HFFc6 (cell line): Measurements from ENCODE around the gene ANKRD16. TPM values are rescaled to one million over a fixed set of nuclear protein-coding genes. Genes with fewer than 3 reads are reported as not detected.
"Not testable (repeated sequence)": the region's sequence is repeated elsewhere in the genome, so short reads cannot be mapped to it uniquely, and the experiment has no call there.

ENCODE experiments used
- DNase-seq: peaks from one replicate; pipeline ENCODE4 v3.0.0-alpha.2; 2018
- H3K27ac Mint-ChIP-seq: 2 replicates; pipeline ENCODE4 v1.8.0; 2020; ENCODE audit warnings: mild to moderate bottlenecking, mixed read lengths
- H3K27me3 Mint-ChIP-seq: 2 replicates; pipeline ENCODE4 v1.8.0; 2021; ENCODE audit warnings: mild to moderate bottlenecking, moderate library complexity, mixed read lengths; ENCODE audit not compliant: insufficient read depth
- H3K36me3 Mint-ChIP-seq: 2 replicates; pipeline ENCODE4 v1.8.0; 2021; ENCODE audit warnings: low read depth, mixed read lengths
- H3K4me1 Mint-ChIP-seq: 2 replicates; pipeline ENCODE4 v1.8.0; 2020; ENCODE audit warnings: low read depth, mixed read lengths
- H3K4me3 Mint-ChIP-seq: 2 replicates; pipeline ENCODE4 v1.8.0; 2020; ENCODE audit warnings: mild to moderate bottlenecking, moderate library complexity, mixed read lengths
- H3K9me3 Mint-ChIP-seq: 2 replicates; pipeline ENCODE4 v1.8.0; 2020; ENCODE audit warnings: mild to moderate bottlenecking, mixed read lengths
- CTCF ChIP-seq: fragments of 200-600 bp; sonication (generic); IDR thresholded peaks from 2 replicates; pipeline ENCODE4 v1.5.0; 2021; ENCODE audit warnings: antibody characterized with exemption, mild to moderate bottlenecking
- total RNA-seq, 6 experiments: library from RNA; stranded (reverse); fragmentation: NEBNext Ultra II Directional; extraction: Animal tissue kit (Norgen Biotek cat#: 25700); gene quantifications; 2 replicates in 1 of 6; 3 replicates in 5 of 6; pipeline ENCODE4 v1.2.3, GENCODE V29; 2021

The ANKRD16 gene
- total RNA-seq, 6 experiments from 2014 or later: 4.7 to 6.7 (median 5.5) TPM

GRCh38 chr10:5830629-5831445 lies 58.9 kb downstream of the ANKRD16 start:
- Mint-ChIP-seq H3K4me1 (peaks cover 10% of the 10 kb centered on the region; the same call in 1 of the 2 replicates), H3K36me3 (no peaks in the 10 kb centered on the region), H3K4me3 (no peak overlapping the region), H3K27me3 (peaks cover 3% of the 10 kb centered on the region; the same call in 1 of the 2 replicates), H3K27ac (no peak overlapping the region), H3K9me3 (no peaks in the 10 kb centered on the region)
- DNase-seq: no peak
- no peak for TF ChIP-seq CTCF

GRCh38 chr10:5829267-5829666 lies 60.4 kb downstream of the ANKRD16 start:
- H3K27ac Mint-ChIP-seq: no peak overlapping the region
- peaks cover 10% of the 10 kb centered on the region; the same call in 1 of the 2 replicates for H3K4me1 Mint-ChIP-seq
- no peaks in the 10 kb centered on the region for H3K9me3 Mint-ChIP-seq
- no peak for DNase-seq
- no peak overlapping the region for H3K4me3 Mint-ChIP-seq
- no peak for TF ChIP-seq CTCF
- H3K27me3 Mint-ChIP-seq: peaks cover 3% of the 10 kb centered on the region; the same call in 1 of the 2 replicates
- H3K36me3 Mint-ChIP-seq: no peaks in the 10 kb centered on the region

- peaks cover 3% of the 10 kb centered on the region; the same call in 1 of the 2 replicates for H3K27me3 Mint-ChIP-seq
- H3K4me1 Mint-ChIP-seq: peaks cover 5% of the 10 kb centered on the region; the same call in 1 of the 2 replicates
- H3K9me3 Mint-ChIP-seq: no peaks in the 10 kb centered on the region
- no peak for DNase-seq
- no peak for TF ChIP-seq CTCF
- no peak overlapping the region for H3K4me3 Mint-ChIP-seq
- no peaks in the 10 kb centered on the region for H3K36me3 Mint-ChIP-seq
- no peak overlapping the region for H3K27ac Mint-ChIP-seq
Observed at GRCh38 chr10:5828725-5829124, 61.0 kb downstream of the ANKRD16 start.

GRCh38 chr10:5827841-5828240 lies 61.9 kb downstream of the ANKRD16 start:
- Mint-ChIP-seq H3K27me3 (peaks cover 3% of the 10 kb centered on the region; the same call in 1 of the 2 replicates), H3K36me3 (no peaks in the 10 kb centered on the region), H3K4me3 (no peak overlapping the region), H3K4me1 (0 out of 2 replicates have a peak, but pooled peaks cover 4% of the 10 kb centered on the region), H3K9me3 (no peaks in the 10 kb centered on the region), H3K27ac (no peak overlapping the region)
- no peak for TF ChIP-seq CTCF
- no peak for DNase-seq

GRCh38 chr10:5826511-5826910 lies 63.2 kb downstream of the ANKRD16 start:
- DNase-seq, H3K27me3 Mint-ChIP-seq, H3K4me1 Mint-ChIP-seq, H3K9me3 Mint-ChIP-seq, H3K36me3 Mint-ChIP-seq, H3K4me3 Mint-ChIP-seq, H3K27ac Mint-ChIP-seq: not testable (repeated sequence)

- Mint-ChIP-seq H3K36me3 (peaks cover 10% of the 10 kb centered on the region; the same call in 1 of the 2 replicates), H3K27ac (no peak overlapping the region), H3K4me3 (no peak overlapping the region), H3K4me1 (peaks cover 15% of the 10 kb centered on the region), H3K27me3 (no peaks in the 10 kb centered on the region), H3K9me3 (no peaks in the 10 kb centered on the region)
- DNase-seq: no peak
- no peak for TF ChIP-seq CTCF
Observed at GRCh38 chr10:5818894-5819293, 70.8 kb downstream of the ANKRD16 start.
